Activated T-helper 9 cell treated with anti-CD3 and anti-CD28 coated beads, Interleukin-2, amount 50 U/mL, for 16 hours (primary cell): ENCODE results near the gene PSTPIP1.

Experiments
- DNase-seq: peaks from one replicate; pipeline ENCODE4 v3.0.0-alpha.2; 2020; ENCODE audit warnings: low read depth

The PSTPIP1 gene

DNA sequence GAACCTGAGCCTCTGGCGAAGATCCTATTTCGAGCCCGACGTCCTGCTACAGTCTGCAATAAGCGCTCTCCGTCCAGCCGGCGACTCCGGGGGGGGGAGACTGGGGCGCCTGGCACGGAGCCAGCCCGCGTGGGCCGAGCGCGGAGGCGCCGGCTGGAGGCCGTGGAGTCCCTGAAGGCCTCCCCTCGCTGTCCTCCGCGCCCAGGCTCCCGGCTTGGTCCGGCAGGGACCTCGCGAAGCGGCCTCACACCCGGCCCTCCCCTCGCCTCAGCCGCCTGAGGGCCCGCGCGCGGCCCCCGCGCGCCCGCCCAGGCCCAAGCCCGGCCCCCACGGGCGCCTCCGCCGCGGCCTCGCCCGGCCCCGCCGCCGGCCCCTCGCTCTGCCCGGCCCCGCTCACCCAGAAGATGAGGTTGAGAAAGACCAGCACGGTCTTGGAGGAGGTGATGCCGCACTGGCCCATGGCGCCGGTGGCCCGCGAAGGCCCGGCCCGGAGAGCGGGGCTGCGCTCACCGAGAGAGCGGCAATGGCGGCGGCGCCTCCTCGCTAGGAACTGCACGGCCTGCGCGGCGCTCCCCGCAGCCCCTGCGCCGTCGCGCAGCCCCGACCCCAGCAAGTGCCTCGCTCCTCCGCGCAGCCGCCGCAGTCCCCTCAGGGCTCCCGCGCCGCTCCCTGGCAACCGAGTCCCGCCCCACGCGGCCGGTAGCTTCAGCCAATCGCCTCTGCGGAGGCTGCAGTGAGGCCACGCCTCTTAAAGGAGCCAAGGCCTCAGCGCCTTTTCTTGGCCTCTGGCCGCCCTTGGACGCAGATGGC lies 75.8 kb downstream of the PSTPIP1 start, which contains the start of gene TSPAN3:
TSS of gene TSPAN3 (minus strand) at position 615 of the 810 bp plus-strand sequence. CDS start at position 460, 155 bp downstream.
- DNase-seq: peak; percentile 89

GRCh38 chr15:77071305-77072223 lies 76.6 kb downstream of the PSTPIP1 start:
- DNase-seq: no peak

- no peak for DNase-seq
These were observed 79.4 kb downstream of the PSTPIP1 start for GRCh38 chr15:77074350-77074749.

DNA sequence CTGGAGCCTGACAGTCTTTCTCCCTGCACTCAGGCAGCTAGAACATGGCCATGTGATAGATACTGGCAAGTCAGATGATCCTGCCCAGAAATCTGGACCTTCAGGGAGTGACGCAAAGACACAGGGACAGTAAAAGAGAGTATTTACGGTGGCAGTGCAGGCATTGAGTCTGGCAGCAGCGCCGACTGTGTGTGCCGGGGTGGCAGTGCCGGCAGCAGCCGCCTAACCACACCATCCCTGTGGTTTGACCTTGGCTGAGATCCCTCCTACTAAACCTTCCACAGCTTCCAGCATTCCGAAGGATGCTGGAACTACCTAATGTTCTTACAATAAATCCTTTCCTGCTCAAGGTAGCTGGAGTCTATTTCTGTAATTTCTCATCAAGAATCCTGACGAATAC lies 80.6 kb downstream of the PSTPIP1 start:
- no peak for DNase-seq

DNA sequence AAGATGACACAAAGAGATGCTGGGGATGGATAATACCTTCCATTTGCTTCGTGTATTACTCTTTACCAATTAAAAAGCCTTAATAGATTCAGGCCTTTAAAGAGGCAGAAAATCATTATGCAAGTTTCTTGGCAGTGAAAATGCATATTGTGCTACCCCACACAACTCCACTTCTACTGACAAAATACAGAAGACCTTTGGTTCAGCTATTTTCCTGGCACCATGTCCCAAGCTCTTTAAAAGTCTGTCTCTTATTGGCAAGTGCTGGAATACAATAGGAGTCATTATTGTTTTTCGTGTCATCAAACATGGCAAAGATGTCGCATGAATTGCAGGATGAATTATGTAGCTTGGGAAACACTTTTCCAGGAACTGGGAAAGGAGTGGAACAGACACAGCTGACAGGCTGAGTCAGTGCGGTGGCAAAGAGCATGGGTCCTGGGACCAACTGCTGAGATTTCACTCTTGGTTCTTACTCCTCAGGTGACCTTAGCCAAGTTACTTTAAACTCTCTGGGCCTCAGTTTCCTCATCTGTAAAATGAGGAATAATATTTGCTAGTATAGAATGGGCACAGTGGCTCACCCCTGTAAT lies 81.5 kb downstream of the PSTPIP1 start:
- DNase-seq: no peak

DNA sequence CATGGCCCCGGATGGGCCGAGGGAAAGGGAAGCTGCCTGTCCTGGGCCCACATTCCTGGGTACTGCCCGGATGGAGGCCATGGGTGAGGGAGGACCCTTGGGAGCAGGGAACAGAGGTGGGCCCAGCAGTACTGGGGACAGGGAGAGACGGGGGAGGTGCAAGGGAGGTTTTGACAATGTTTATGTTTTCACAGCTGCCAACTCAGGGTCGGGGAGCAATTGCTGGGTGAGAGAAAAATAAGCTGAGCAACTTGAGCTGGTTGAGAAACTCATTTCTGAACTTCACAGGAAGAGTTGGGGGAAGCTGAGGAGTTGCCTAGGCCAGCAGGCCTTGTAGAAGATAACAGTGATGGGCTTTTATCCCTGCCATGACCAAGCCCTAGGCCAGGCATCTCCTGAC lies 87.0 kb downstream of the PSTPIP1 start:
- DNase-seq: no peak

DNA sequence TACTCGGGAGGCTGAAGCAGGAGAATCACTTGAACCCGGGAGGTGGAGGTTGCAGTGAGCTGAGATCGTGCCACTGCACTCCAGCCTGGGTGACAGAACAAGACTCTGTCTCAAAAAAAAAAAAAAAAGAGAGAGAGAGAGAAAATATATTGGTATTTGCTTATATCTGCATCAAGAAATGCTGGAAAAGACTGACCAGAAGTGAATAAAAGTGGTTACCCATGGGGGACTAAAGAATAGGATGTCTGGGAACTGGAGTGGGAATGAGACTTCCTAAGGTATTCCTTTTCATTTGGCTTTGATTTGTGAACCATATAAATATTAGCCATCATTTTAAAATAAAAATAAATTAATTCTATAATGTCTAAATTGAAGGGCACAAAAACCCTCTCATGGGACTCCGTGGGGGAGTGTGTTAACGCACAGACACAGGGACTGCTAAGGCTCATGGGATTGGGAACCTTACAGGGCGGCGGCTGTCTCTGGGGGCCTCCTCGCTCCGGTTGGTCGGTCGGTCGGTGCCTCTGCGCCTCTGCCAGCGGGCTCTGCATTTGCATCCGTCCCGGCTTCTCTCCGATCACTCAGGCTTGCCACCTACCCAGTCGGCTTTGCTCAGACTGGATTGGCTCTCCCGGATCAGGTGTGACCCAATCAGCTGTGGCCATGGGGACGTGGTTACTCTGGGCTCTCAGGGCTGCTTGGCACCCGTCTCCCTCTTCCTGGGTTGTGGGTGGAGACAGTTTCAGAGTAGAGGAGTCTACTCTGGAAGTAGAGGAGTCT lies 88.6 kb downstream of the PSTPIP1 start:
- DNase-seq: peak; percentile 22

DNA sequence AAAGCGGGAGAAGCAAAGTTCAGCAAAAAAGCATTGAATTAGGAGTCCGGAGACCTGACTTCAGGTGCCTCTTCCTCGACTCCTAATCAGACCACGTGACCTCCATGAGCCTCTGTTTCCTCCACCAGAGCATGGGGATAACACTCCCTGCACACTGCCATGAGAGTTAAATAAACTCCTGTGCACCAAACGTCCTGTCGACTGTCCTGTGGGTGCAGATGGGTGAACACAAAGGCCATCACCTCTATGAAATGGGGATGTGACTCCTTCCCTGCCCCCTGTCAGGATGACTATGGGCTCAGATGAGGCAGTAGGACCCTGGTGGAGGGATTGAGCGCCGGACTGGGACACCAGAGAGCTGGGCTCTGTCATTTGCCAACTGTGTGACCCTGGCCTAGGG lies 89.5 kb downstream of the PSTPIP1 start:
- no peak for DNase-seq

GRCh38 chr15:77085297-77085696 lies 90.4 kb downstream of the PSTPIP1 start:
- no peak for DNase-seq
